Mesenchymal stem cell (in vitro differentiated cells and primary cell): ENCODE data around the gene ARF6.
"Not testable (repeated sequence)": the region's sequence is repeated elsewhere in the genome, so short reads cannot be mapped to it uniquely, and the experiment has no call there.

Experiments used
- DNase-seq: peaks from one replicate; pipeline ENCODE4 v3.0.0-alpha.2; 2013
- H2AFZ ChIP-seq: one replicate; pipeline ENCODE4 v1.6.1; 2013; ENCODE audit warnings: low read depth, mild to moderate bottlenecking, control low read depth, inconsistent platforms, low read length, moderate library complexity
- H2AK5ac ChIP-seq: 2 replicates; pipeline ENCODE4 v1.6.1; 2013; ENCODE audit warnings: low read length, moderate library complexity, mild to moderate bottlenecking, inconsistent platforms; ENCODE audit not compliant: severe bottlenecking
- H2BK120ac ChIP-seq: one replicate; pipeline ENCODE4 v1.6.1; 2013; ENCODE audit warnings: low read depth, mild to moderate bottlenecking, inconsistent platforms, low read length, moderate library complexity
- H2BK12ac ChIP-seq, 2 experiments: one replicate each; pipeline ENCODE4 v1.6.1; 2013; ENCODE audit warnings: inconsistent platforms in 2 of 2, low read length in 2 of 2, mild to moderate bottlenecking in 2 of 2, moderate library complexity in 2 of 2, control low read depth in 1 of 2
- H2BK15ac ChIP-seq: one replicate; pipeline ENCODE4 v1.6.1; 2013; ENCODE audit warnings: mild to moderate bottlenecking, low read depth, inconsistent platforms; ENCODE audit not compliant: poor library complexity, severe bottlenecking
- H2BK5ac ChIP-seq: 2 replicates; pipeline ENCODE4 v1.6.1; 2013; ENCODE audit warnings: low read depth, mild to moderate bottlenecking, low read length, control low read depth, inconsistent platforms; ENCODE audit not compliant: poor library complexity, severe bottlenecking
- H3K14ac ChIP-seq, 2 experiments: one replicate each; pipeline ENCODE4 v1.6.1; 2013; ENCODE audit warnings: inconsistent platforms in 2 of 2, low read length in 2 of 2, control low read depth in 1 of 2, mild to moderate bottlenecking in 1 of 2, moderate library complexity in 1 of 2
- H3K18ac ChIP-seq, 2 experiments: one replicate each; pipeline ENCODE4 v1.6.1; 2013; ENCODE audit warnings: inconsistent platforms in 2 of 2, low read length in 2 of 2, control low read depth in 1 of 2, low read depth in 1 of 2, mild to moderate bottlenecking in 1 of 2
- H3K23ac ChIP-seq, 2 experiments: one replicate each; pipeline ENCODE4 v1.6.1; 2013; ENCODE audit warnings: inconsistent platforms in 2 of 2, low read length in 2 of 2, mild to moderate bottlenecking in 2 of 2, moderate library complexity in 2 of 2, control low read depth in 1 of 2
- H3K27ac ChIP-seq: 2 replicates; pipeline ENCODE4 v1.5.1; 2013; ENCODE audit warnings: mild to moderate bottlenecking, moderate library complexity, low read length, control low read depth, inconsistent platforms; ENCODE audit not compliant: poor library complexity, severe bottlenecking
- H3K27me3 ChIP-seq, 2 experiments: 2 replicates each; pipeline versions ENCODE4 v1.6.1 to v1.7.0; 2013; ENCODE audit warnings: low read length in 2 of 2, mild to moderate bottlenecking in 2 of 2, moderate library complexity in 2 of 2, control low read depth in 1 of 2, inconsistent platforms in 1 of 2; ENCODE audit not compliant: control insufficient read depth in 1 of 2, insufficient read depth in 1 of 2
- H3K36me3 ChIP-seq, 2 experiments: 2 replicates each; pipeline versions ENCODE4 v1.6.1 to v1.7.0; 2013; ENCODE audit warnings: low read length in 2 of 2, control low read depth in 1 of 2, inconsistent platforms in 1 of 2, low read depth in 1 of 2, mild to moderate bottlenecking in 1 of 2; ENCODE audit not compliant: insufficient read depth in 2 of 2, control insufficient read depth in 1 of 2
- H3K4ac ChIP-seq, 2 experiments: one replicate each; pipeline ENCODE4 v1.6.1; 2013; ENCODE audit warnings: inconsistent platforms in 2 of 2, low read length in 2 of 2, mild to moderate bottlenecking in 2 of 2, moderate library complexity in 2 of 2, control low read depth in 1 of 2, low read depth in 1 of 2
- H3K4me1 ChIP-seq: 2 replicates; pipeline ENCODE4 v1.6.1; 2013; ENCODE audit warnings: low read depth, low read length, control low read depth; ENCODE audit not compliant: control insufficient read depth, insufficient read depth
- H3K4me2 ChIP-seq: 2 replicates; pipeline ENCODE4 v1.6.1; 2013; ENCODE audit warnings: low read length, mild to moderate bottlenecking, inconsistent platforms; ENCODE audit not compliant: poor library complexity, severe bottlenecking
- H3K4me3 ChIP-seq, 2 experiments: 2 replicates each; pipeline versions ENCODE4 v1.5.1 to v1.7.0; 2013; ENCODE audit warnings: low read length in 2 of 2, mild to moderate bottlenecking in 2 of 2, control low read depth in 1 of 2, low read depth in 1 of 2; ENCODE audit not compliant: insufficient read depth in 1 of 2
- H3K79me1 ChIP-seq: replicated peaks from 2 replicates; pipeline ENCODE4 v1.6.1; 2013; ENCODE audit warnings: mild to moderate bottlenecking, control low read depth, low read length, inconsistent platforms; ENCODE audit not compliant: poor library complexity, severe bottlenecking
- H3K9ac ChIP-seq: 2 replicates; pipeline ENCODE4 v1.7.0; 2013; ENCODE audit warnings: mild to moderate bottlenecking, low read length, moderate library complexity
- H3K9me3 ChIP-seq: 2 replicates; pipeline ENCODE4 v1.7.0; 2013; ENCODE audit warnings: mild to moderate bottlenecking, low read length; ENCODE audit not compliant: control insufficient read depth
- H4K8ac ChIP-seq: one replicate; pipeline ENCODE4 v1.6.1; 2013; ENCODE audit warnings: inconsistent platforms, mild to moderate bottlenecking, low read length, moderate library complexity
- H4K91ac ChIP-seq: one replicate; pipeline ENCODE4 v1.6.1; 2013; ENCODE audit warnings: mild to moderate bottlenecking, low read length, inconsistent platforms
- WGBS: methylation state at CpG from one replicate; pipeline ENCODE4 v1.1.7; 2013; ENCODE audit warnings: mixed read lengths; 5-methylcytosine and 5-hydroxymethylcytosine counted together

The ARF6 gene

GRCh38 chr14:49935526-49935925, 42.6 kb downstream of the ARF6 start:
- H4K91ac ChIP-seq = no peak overlapping the region
- H3K9ac ChIP-seq = no peak overlapping the region
- no peak for DNase-seq
- H3K4me2 ChIP-seq = no peak overlapping the region
- no peak overlapping the region for H2BK15ac ChIP-seq
- H2BK120ac ChIP-seq = no peak overlapping the region
- no peak overlapping the region for H2BK12ac ChIP-seq
- H3K4me3 ChIP-seq = no peak overlapping the region
- H3K18ac ChIP-seq = no peak overlapping the region
- no peak overlapping the region for H2AFZ ChIP-seq
- H2BK5ac ChIP-seq = no peak overlapping the region
- H3K4me1 ChIP-seq = peaks cover 2% of the 10 kb centered on the region
- WGBS = 100% methylated on average over 3 of the region's 3 CpGs
- H3K79me1 ChIP-seq = no peaks in the 10 kb centered on the region
- no peak overlapping the region for H3K14ac ChIP-seq
- no peaks in the 10 kb centered on the region for H3K9me3 ChIP-seq
- no peaks in the 10 kb centered on the region for H3K36me3 ChIP-seq
- no peak overlapping the region for H2AK5ac ChIP-seq
- no peak overlapping the region for H3K27ac ChIP-seq
- H4K8ac ChIP-seq = no peak overlapping the region
- H3K23ac ChIP-seq = no peak overlapping the region
- no peaks in the 10 kb centered on the region for H3K27me3 ChIP-seq
- H3K4ac ChIP-seq = no peak overlapping the region

GRCh38 chr14:49936246-49936645, 43.4 kb downstream of the ARF6 start:
- H3K9ac ChIP-seq, H2BK120ac ChIP-seq, H3K4me3 ChIP-seq, H4K8ac ChIP-seq, H4K91ac ChIP-seq, H3K9me3 ChIP-seq, H2AK5ac ChIP-seq, H3K4ac ChIP-seq, H3K18ac ChIP-seq, H3K4me2 ChIP-seq, H3K27ac ChIP-seq, H3K36me3 ChIP-seq, H3K23ac ChIP-seq, H3K79me1 ChIP-seq, H3K4me1 ChIP-seq, H2AFZ ChIP-seq, H2BK5ac ChIP-seq, H3K14ac ChIP-seq, H2BK12ac ChIP-seq, H2BK15ac ChIP-seq, H3K27me3 ChIP-seq, DNase-seq: not testable (repeated sequence)
- 100% methylated on average over 2 of the region's 2 CpGs for whole genome bisulfite sequencing

DNA sequence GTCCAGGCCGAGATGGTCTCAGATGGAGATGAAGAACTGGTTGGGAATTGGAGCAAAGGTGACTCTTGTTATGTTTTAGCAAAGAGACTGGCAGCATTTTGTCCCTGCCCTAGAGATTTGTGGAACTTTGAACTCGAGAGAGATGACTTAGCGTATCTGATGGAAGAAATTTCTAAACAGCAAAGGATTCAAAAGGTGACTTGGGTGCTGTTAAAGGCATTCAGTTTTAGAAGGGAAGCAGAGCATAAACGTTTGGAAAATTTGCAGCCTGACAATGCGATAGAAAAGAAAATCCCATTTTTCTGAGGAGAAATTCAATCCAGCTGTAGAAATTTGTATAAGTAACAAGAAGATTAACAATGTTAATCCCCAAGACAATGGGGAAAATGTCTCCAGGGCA, 44.0 kb downstream of the ARF6 start:
- not testable (repeated sequence) for H2BK5ac ChIP-seq, H3K27me3 ChIP-seq, H3K14ac ChIP-seq, DNase-seq, H3K4me2 ChIP-seq, H3K9ac ChIP-seq, H3K4me1 ChIP-seq, H2BK15ac ChIP-seq, H4K91ac ChIP-seq, H4K8ac ChIP-seq, H3K4ac ChIP-seq, H3K4me3 ChIP-seq, H3K79me1 ChIP-seq, H2AFZ ChIP-seq, H3K9me3 ChIP-seq, H3K18ac ChIP-seq, H2BK12ac ChIP-seq, H3K36me3 ChIP-seq, H2AK5ac ChIP-seq, H2BK120ac ChIP-seq, H3K27ac ChIP-seq, H3K23ac ChIP-seq
- 94% methylated on average over 4 of the region's 5 CpGs for WGBS

- H3K23ac ChIP-seq, H3K9me3 ChIP-seq, H3K79me1 ChIP-seq, H3K14ac ChIP-seq, H3K4ac ChIP-seq, H2BK12ac ChIP-seq, H3K4me1 ChIP-seq, H3K18ac ChIP-seq, DNase-seq, H2BK5ac ChIP-seq, H2BK15ac ChIP-seq, H2AFZ ChIP-seq, H3K9ac ChIP-seq, H3K4me3 ChIP-seq, H2AK5ac ChIP-seq, H4K8ac ChIP-seq, H3K36me3 ChIP-seq, H4K91ac ChIP-seq, H3K4me2 ChIP-seq, H3K27ac ChIP-seq, H2BK120ac ChIP-seq, H3K27me3 ChIP-seq: not testable (repeated sequence)
- 100% methylated on average over 2 of the region's 2 CpGs for WGBS
Observed at GRCh38 chr14:49939215-49939614, 46.3 kb downstream of the ARF6 start.
